Measurements from ENCODE around the gene OSER1.

DNA sequence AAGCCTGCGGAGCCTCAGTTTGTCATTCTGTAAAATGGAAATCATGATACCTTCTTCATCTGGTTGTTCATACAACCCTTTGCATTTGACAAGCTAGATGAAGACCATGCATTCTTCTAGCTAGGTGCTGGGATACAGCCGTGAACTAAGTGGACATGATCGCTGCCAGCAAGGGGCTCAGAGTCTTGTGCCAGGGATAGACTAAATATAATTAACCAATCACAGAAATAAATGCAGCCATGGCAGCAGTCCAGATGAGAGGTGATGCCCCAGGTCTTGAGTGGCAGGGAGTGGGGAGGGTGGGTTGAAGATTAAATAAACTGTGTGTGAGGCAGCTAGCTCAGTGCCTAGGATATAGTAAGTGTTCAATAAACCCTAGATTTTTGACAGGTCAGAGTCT lies 42.8 kb downstream of the OSER1 start:
- no peak for TF ChIP-seq NFIC (IDR thresholded peaks at IDR 0.05; ENCODE audit: borderline replicate concordance)
- TF ChIP-seq, protein P1, sequence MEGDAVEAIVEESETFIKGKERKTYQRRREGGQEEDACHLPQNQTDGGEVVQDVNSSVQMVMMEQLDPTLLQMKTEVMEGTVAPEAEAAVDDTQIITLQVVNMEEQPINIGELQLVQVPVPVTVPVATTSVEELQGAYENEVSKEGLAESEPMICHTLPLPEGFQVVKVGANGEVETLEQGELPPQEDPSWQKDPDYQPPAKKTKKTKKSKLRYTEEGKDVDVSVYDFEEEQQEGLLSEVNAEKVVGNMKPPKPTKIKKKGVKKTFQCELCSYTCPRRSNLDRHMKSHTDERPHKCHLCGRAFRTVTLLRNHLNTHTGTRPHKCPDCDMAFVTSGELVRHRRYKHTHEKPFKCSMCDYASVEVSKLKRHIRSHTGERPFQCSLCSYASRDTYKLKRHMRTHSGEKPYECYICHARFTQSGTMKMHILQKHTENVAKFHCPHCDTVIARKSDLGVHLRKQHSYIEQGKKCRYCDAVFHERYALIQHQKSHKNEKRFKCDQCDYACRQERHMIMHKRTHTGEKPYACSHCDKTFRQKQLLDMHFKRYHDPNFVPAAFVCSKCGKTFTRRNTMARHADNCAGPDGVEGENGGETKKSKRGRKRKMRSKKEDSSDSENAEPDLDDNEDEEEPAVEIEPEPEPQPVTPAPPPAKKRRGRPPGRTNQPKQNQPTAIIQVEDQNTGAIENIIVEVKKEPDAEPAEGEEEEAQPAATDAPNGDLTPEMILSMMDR (IDR thresholded peaks at IDR 0.05) = no peak
- TF ChIP-seq, protein P2, sequence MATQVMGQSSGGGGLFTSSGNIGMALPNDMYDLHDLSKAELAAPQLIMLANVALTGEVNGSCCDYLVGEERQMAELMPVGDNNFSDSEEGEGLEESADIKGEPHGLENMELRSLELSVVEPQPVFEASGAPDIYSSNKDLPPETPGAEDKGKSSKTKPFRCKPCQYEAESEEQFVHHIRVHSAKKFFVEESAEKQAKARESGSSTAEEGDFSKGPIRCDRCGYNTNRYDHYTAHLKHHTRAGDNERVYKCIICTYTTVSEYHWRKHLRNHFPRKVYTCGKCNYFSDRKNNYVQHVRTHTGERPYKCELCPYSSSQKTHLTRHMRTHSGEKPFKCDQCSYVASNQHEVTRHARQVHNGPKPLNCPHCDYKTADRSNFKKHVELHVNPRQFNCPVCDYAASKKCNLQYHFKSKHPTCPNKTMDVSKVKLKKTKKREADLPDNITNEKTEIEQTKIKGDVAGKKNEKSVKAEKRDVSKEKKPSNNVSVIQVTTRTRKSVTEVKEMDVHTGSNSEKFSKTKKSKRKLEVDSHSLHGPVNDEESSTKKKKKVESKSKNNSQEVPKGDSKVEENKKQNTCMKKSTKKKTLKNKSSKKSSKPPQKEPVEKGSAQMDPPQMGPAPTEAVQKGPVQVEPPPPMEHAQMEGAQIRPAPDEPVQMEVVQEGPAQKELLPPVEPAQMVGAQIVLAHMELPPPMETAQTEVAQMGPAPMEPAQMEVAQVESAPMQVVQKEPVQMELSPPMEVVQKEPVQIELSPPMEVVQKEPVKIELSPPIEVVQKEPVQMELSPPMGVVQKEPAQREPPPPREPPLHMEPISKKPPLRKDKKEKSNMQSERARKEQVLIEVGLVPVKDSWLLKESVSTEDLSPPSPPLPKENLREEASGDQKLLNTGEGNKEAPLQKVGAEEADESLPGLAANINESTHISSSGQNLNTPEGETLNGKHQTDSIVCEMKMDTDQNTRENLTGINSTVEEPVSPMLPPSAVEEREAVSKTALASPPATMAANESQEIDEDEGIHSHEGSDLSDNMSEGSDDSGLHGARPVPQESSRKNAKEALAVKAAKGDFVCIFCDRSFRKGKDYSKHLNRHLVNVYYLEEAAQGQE (IDR thresholded peaks at IDR 0.05; ENCODE audit: low read depth, low read length) = no peak
- no peak for TF ChIP-seq FOSL2 (IDR thresholded peaks at IDR 0.05; ENCODE audit: borderline replicate concordance, low read depth)
- TF ChIP-seq RFX5 (IDR thresholded peaks at IDR 0.05; ENCODE audit: low read length) = no peak
- no peak for TF ChIP-seq RAD21 (IDR thresholded peaks at IDR 0.05; ENCODE audit: low read length)
- TF ChIP-seq USF1 (IDR thresholded peaks at IDR 0.05; ENCODE audit: borderline replicate concordance, low read depth) = no peak
- TF ChIP-seq EP300 (IDR thresholded peaks at IDR 0.05; ENCODE audit: borderline replicate concordance in 1 of 2, low read depth in 1 of 2, low read length in 1 of 2) = no peak
- TF ChIP-seq, protein P3, sequence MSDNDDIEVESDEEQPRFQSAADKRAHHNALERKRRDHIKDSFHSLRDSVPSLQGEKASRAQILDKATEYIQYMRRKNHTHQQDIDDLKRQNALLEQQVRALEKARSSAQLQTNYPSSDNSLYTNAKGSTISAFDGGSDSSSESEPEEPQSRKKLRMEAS (IDR thresholded peaks at IDR 0.05; ENCODE audit: low read depth) = no peak
- no peak for TF ChIP-seq MXI1 (IDR thresholded peaks at IDR 0.05; ENCODE audit: low read depth, low read length)
- no peak for TF ChIP-seq YY1 (IDR thresholded peaks at IDR 0.05; ENCODE audit: low read depth)
- no peak for TF ChIP-seq RXRA (IDR thresholded peaks at IDR 0.05; ENCODE audit: borderline replicate concordance, low read depth)

All from SK-N-SH (cell line).